Measurements from ENCODE around the gene CCRL2. TPM values are rescaled to one million over a fixed set of nuclear protein-coding genes. Genes with fewer than 3 reads are reported as not detected.

CCRL2 gene
- total and polyA plus RNA-seq, 9 of the 15 experiments (the other 6 are each of a cell fraction or from before 2014, with no cell fraction given) = 3.4 to 5.7 (median 4.0) TPM

- H3K4me2 ChIP-seq (ENCODE audit: insufficient read depth, low read length) = no peak overlapping the region
- ATAC-seq = peak; percentile 44
- H3K9me3 ChIP-seq (replicated peaks; ENCODE audit: control insufficient read depth, insufficient read depth, low read depth, low read length) = no peaks in the 10 kb centered on the region; the same call in 1 of the 2 replicates
- ChIA-PET CTCF (ENCODE audit: low intra/inter-chr PET ratio) (interaction anchor here (0.5 kb wide), 1 partner anchor 50 kb away, joined by 3 read pairs; no protein-coding TSS in a partner anchor), POLR2A (interaction anchor here (1.6 kb wide), 1 partner anchor 9 kb away, joined by 7 read pairs; the partner anchor contains the start of gene CCRL2)
- H3K4me1 ChIP-seq (replicated peaks in 1 of 2; ENCODE audit: control insufficient read depth in 2 of 2, insufficient read depth in 2 of 2, low read length in 2 of 2) = peaks cover 6 to 20% of the 10 kb centered on the region in 2 experiments; a peak in 4 of 5 replicates
- FAIRE-seq = no peak
- H3K79me2 ChIP-seq (ENCODE audit: control insufficient read depth, insufficient read depth, low read length) = no peaks in the 10 kb centered on the region
- no peak for DNase-seq (ENCODE audit: extremely low read depth in 1 of 4, low spot score in 3 of 4)
- H2AFZ ChIP-seq (ENCODE audit: low read depth, low read length) = peak overlapping the region; percentile 72; the same call in 1 of the 2 replicates
- no peaks in the 10 kb centered on the region for H3K36me3 ChIP-seq (ENCODE audit: control insufficient read depth, insufficient read depth, low read length)
- no peaks in the 10 kb centered on the region for H4K20me1 ChIP-seq (replicated peaks; ENCODE audit: control insufficient read depth, insufficient read depth, low read length)
- BruUV-seq (replicated peaks) = no TSS peak
- intact Hi-C loops (cut with micrococcal nuclease) = no loop called here
- in situ Hi-C loops (cut with MboI) = loop anchor here (25.0 kb wide), 1 partner anchor 1380 kb away; the partner anchor contains the start of gene CLEC3B
- no peak overlapping the region for H3K27ac ChIP-seq (ENCODE audit: extremely low read depth, low read depth, low read length)
- H3K4me3 ChIP-seq = no peak overlapping the region
- WGBS (ENCODE audit: insufficient coverage, low coverage, missing lambda C conversion rate) = 40% methylated on average over 7 of the region's 7 CpGs
- no peaks in the 10 kb centered on the region for H3K27me3 ChIP-seq (ENCODE audit: control insufficient read depth in 2 of 2, insufficient read depth in 2 of 2, low read length in 2 of 2)
- H3K9ac ChIP-seq (ENCODE audit: insufficient read depth in 1 of 2, low read depth in 2 of 2, low read length in 2 of 2) = no peak overlapping the region
- H3K9me1 ChIP-seq (ENCODE audit: control insufficient read depth, insufficient read depth, low read length) = no peaks in the 10 kb centered on the region
- no peak for TF ChIP-seq THAP7 (CRISPR knock-in tag; IDR thresholded peaks at IDR 0.05)
- no peak for TF ChIP-seq BDP1 (IDR thresholded peaks at IDR 0.05; ENCODE audit: insufficient read depth, insufficient read length)
- TF ChIP-seq SIRT6 (IDR thresholded peaks at IDR 0.05; ENCODE audit: low read depth, low read length) = no peak
- no peak for TF ChIP-seq VEZF1 (CRISPR knock-in tag; IDR thresholded peaks at IDR 0.05)
- TF ChIP-seq ZNF253 (CRISPR knock-in tag; conservative IDR thresholded peaks at IDR 0.05) = no peak
- TF ChIP-seq FIP1L1 (IDR thresholded peaks at IDR 0.05; ENCODE audit: low read depth, low read length, poor library complexity, severe bottlenecking) = no peak
- TF ChIP-seq ZFP30 (CRISPR knock-in tag; IDR thresholded peaks at IDR 0.05; ENCODE audit: borderline replicate concordance) = no peak
- no peak for TF ChIP-seq BRCA1 (IDR thresholded peaks at IDR 0.05)
- no peak for TF ChIP-seq BRCA1 (CRISPR knock-in tag; IDR thresholded peaks at IDR 0.05)
- no peak for TF ChIP-seq ZBTB17 (CRISPR knock-in tag; IDR thresholded peaks at IDR 0.05)
- TF ChIP-seq ATF3 (IDR thresholded peaks at IDR 0.05) = no peak
- TF ChIP-seq ATF3 (CRISPR knock-in tag; conservative IDR thresholded peaks at IDR 0.05) = no peak
- 0 out of 2 replicates have a peak, but pooled peaks have one; percentile 6 for TF ChIP-seq ZNF41 (CRISPR knock-in tag; conservative IDR thresholded peaks at IDR 0.05)
- TF ChIP-seq NONO (IDR thresholded peaks at IDR 0.05; ENCODE audit: low read depth in 2 of 2, low read length in 1 of 2) = no peak
- 0 out of 4 replicates have a peak, but pooled peaks of 1 of the 2 experiments have one; percentile 9 for TF ChIP-seq ZNF639 (CRISPR knock-in tag; conservative IDR thresholded peaks at IDR 0.05 in 1 of 2, IDR thresholded peaks at IDR 0.05 in 1 of 2)
- TF ChIP-seq USF1 (CRISPR knock-in tag; IDR thresholded peaks at IDR 0.05) = 0 out of 2 replicates have a peak, but pooled peaks have one; percentile 29
These were observed 9.9 kb downstream of the CCRL2 start for GRCh38 chr3:46416811-46417510.
